Stimulated activated CD8-positive, alpha-beta memory T cell treated with anti-CD3 and anti-CD28 coated beads, Interleukin-4, amount 100 ng/mL, for 48 hours (primary cell): ENCODE measurements around the gene ASAP3.

ENCODE experiments used
- DNase-seq: peaks from one replicate; pipeline ENCODE4 v3.0.0-alpha.2; 2020

The ASAP3 gene

DNA sequence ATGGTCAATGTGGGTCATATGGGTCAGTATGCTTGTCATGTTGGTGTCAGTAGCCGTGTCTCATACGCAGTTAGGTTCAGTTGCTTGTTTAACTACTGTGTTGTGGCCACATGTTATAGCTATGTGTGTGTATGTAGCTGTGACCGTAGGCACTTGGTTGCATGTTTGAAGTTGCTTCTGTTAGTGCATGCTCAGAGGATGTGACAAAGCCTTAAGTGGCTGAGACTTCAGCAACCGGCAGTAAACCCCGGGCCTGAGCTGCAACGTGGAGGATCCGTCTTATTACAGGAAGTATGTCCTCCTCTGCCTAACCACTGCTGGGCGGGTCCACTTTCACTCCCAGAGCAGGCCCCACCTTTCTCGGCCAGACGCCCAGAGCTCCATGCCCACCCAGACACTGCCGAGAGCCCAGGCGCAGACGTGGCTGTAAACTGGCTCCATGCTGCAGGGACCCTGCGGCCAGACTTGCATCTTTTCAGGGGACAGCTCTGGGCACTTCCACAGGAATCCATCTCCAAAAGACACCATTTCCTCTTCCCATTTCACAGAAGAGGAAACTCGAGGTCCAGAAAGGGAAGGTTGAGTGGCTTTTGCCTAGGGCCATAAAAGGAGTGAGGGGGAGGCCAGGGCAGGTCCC, 61.6 kb downstream of the ASAP3 start:
- DNase-seq: peak; percentile 59

- DNase-seq: no peak
Observed at GRCh38 chr1:23421753-23422240, 62.2 kb downstream of the ASAP3 start.

DNA sequence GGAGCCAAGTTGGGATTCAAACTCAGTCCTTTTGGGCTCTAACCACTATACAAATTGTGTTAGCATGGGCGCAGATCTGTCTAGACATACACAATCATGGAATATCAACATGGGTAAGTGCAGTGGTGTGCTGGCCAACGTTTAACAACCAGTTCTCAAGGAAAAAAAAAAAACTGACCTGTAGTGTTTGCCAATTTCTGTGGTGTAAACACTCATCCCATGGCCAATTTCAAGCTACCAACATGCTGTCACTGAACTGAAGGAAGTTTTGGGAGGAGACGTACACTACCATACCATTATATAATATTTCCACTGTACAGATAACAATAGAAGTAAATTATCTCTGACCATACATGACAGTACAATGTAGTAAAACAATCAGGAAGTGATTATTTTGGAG, 62.6 kb downstream of the ASAP3 start:
- DNase-seq: no peak

DNA sequence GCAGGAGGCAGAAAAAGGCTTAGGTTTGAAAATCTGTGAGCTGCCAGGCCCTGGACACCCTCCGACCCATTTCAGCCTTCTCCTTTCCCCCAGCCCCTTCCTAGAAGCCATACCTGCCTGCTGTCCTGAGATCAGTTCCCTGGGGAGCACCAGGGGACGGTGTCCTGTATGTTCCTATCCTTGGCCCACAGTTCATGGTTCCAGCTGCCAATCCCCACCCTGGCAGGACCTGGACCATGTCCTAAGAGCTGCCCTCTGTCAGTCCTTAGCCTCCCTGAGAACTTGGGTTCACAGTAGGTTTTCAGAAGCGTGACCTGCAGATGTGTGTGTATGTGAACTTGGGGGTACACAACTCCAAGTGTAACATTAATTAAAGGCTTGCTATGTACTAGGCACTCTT, 63.2 kb downstream of the ASAP3 start:
- no peak for DNase-seq

- DNase-seq: no peak
Observed at GRCh38 chr1:23419180-23419579, 64.8 kb downstream of the ASAP3 start.

- DNase-seq: no peak
Observed at GRCh38 chr1:23417570-23417969, 66.4 kb downstream of the ASAP3 start.

- no peak for DNase-seq
Observed at GRCh38 chr1:23416964-23417363, 67.0 kb downstream of the ASAP3 start.

DNA sequence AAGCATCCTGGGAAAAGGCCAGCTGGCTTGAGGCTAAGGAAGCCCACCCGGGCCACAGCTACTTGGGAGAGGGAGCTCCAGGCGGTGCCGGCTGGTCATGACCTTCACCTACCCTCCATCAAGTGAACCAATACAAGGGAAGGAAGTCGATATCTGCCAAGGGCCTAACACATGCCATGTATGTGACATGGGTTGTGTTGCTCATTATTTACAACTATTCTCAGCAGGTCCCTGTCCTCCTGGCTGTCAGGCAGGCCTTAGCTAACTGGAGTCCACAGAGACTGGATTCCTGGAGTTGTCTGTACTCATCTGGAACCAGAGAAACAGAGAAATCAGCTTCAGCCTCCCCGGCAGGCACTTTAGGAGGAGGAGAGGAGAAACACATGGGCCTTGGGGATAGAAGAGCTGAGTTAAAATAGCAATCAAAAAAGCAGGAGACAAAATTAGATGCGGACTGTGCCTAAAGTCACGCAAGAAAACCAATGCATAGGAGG, 75.1 kb downstream of the ASAP3 start:
- DNase-seq: no peak

DNA sequence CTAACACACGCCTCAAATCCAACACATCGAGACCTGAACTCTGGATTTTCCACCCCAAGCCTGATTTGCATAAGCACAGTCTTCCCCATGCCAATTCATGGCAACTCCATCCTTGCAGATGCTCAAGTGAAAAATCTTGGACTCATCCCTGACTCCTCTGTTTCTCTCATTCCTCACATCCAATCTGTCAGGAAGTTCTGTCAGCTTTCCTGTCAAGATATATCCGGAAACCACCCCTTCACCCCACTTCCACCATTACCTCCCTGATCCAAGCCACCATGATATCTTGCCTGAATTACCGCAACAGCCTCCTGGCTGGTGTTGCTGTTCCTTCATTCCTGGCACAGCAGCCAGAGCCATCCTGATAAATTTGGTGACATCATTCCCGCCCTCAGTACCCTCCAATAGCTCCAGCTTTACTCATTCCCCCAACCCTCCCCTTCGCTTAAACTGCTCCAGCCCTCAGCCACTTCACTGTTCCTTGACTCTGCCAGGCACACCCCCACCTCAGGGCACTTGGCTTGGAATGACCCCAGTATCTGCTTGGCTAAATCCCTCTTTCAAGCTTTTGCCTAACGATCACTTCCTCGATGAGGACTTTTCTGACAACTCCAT, 76.9 kb downstream of the ASAP3 start:
- DNase-seq: no peak

GRCh38 chr1:23405946-23406345, 78.0 kb downstream of the ASAP3 start:
- no peak for DNase-seq

DNA sequence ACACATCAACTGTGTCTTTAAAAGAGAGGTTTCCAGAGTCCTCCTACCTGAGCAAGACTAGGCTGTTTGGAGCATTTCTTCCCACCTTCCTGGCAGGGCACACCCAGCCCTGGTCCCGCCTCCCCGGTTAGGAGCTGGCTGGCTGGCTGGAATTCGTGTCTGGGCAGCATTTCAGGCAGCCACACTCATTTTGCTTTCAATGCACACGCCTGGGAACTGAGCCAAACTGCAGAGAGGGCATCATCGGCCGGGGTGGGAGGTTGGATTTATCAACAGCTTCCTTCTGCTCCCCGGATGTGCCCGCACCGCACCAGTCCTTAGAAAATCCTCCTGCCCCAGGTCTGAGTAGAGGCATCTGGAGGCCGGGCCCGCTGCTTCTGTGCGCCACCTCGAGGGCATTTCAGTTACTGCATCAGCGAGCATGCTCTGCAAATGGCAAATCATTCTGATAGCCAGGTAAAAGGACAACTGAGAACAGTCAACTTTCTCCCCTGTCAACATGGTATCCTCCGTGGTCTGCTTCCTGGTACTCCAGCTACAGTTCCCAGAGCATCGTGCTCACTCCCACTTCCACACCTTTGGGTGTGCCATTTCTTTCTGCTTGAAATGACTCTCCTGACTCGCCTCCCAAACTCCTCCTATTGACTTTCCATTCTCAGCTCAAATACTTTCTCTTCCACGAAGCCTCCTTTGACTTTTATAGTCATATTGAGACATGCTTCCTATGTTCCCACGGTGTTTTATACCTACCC, 80.1 kb downstream of the ASAP3 start:
- peak; percentile 97 for DNase-seq

GRCh38 chr1:23403355-23403734, 80.6 kb downstream of the ASAP3 start:
- no peak for DNase-seq

DNA sequence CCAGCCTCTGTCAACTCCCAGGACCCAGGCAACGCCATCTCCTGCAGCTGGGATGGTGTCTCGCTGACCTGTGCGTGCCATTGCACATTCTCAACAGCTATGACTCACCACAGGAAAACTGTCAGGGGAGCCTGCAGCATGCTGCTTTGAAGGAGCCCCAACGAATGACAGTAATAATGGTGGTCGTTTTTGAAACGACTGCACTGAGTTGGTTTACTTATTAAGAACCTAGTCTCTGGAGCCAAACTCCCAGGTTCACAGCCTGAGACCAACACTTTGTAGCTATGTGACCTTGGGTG, 81.0 kb downstream of the ASAP3 start:
- no peak for DNase-seq

DNA sequence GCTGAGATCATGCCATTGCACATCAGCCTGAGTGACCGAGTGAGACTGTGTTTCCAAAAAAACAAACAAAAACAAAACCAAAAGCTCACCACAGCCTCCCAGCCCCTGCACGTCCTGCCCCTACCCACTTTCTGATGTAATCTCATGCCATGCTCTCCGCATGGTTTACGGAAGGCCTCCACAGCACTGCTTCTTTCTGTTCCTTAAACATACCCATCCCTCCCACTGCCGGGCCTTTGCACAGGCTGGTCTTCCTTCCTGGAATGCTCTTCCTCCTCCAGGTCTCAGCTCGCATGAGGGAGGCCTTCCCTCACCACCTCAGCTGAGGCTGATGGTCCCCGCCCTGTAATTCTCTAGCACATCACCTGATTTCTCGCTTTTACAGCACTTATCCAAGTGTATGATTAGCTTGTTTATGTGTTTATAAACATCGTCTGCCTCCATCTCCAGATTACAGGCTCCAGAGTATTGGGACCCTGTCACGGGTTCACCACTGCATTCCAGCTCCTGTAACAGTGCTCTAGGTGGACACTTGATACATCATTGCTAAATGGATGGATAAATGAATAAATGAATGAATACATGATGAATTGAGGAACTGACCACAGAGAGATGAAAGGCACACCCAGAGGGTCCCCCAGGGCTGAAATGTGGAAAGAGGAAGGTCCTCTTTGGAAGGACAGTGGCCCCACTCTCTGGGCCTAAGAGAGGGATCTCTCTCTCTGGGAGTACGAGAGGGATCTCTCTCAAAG, 81.5 kb downstream of the ASAP3 start:
- no peak for DNase-seq

DNA sequence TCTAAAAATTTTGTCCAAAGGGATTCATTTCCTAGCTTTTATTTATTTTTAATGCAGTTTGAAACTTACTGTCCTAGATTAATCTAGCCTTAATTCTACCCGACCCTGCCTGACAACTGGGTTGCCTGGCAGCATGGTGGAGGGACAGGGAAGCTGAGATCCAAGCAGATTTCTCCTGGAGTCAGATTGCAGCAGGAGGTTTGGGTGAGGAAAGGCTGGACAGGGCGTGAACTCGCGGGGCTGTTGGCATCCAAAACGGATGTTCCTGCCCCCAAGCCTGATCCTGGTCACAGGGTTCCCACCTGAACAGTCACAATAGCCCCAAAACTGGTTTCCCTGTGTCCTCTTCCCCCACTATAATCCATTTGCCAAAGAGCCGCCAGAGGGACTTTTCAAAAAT, 82.7 kb downstream of the ASAP3 start:
- DNase-seq: no peak

GRCh38 chr1:23400324-23401114, 83.5 kb downstream of the ASAP3 start:
- DNase-seq: no peak

- DNase-seq: no peak
Observed at GRCh38 chr1:23399229-23399628, 84.8 kb downstream of the ASAP3 start.

DNA sequence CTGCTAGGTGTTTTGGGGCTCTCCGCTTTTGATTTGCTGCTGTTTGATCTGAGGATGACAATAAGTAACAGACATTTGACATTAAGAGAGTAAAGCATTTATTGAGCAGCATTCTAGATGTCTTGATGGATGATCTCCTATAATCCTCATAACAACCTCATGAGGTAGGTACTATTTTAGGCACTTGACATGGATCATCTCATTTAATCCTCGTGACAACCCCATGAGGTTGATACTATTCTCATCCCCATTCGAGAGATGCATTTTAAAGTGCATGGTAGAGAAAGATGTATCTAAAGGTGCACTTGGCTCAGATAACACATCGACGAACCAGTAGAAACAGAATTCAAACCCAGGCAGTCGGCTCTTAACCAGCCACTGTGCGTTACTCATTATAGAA, 86.1 kb downstream of the ASAP3 start:
- DNase-seq: no peak

- DNase-seq: no peak
Observed at GRCh38 chr1:23396380-23396779, 87.6 kb downstream of the ASAP3 start.

DNA sequence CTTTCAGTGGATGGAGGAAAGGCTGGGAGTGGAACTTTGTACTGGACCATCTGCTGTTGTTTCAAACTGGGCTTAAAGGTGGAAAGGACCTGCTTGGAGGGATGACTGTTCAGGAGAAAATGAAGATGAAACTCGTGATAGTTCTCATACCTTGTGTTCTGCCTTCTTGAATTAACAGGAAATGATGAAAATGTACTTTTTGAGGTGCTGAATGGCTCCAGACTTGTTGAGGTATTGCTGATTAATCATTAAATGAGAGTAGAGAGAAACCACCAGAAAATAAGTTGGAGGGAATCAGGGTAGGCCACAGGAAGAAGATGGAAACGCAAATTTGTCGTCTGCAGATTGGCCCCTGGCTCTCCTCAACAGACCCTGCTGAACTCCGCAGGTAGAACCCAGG, 88.1 kb downstream of the ASAP3 start:
- no peak for DNase-seq

DNA sequence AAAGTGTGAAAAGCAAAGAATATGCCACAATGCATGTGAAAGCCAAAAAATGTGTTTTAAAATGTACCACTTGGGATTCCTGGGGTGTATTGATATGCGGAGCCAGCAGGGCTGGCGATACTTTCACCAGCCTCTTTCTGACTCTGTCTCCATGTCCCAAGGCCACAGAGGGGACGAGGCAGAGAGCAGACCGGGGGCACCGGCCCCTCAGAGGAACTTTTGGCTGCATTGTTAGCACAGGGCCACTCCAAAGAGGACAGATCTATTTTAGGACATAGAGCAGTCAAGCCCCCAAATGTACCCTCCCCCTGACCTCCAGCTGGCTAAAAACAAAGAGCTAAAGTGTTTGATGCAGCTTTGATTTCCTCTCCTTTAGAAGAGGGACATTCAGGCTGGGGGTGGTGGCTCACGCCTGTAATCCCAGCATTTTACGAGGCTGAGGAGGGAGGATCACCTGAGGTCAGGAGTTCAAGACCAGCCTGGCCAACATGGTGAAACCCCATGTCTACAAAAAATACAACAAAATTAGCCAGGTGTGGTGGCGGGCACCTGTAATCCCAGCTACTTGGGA, 88.7 kb downstream of the ASAP3 start:
- DNase-seq: no peak

DNA sequence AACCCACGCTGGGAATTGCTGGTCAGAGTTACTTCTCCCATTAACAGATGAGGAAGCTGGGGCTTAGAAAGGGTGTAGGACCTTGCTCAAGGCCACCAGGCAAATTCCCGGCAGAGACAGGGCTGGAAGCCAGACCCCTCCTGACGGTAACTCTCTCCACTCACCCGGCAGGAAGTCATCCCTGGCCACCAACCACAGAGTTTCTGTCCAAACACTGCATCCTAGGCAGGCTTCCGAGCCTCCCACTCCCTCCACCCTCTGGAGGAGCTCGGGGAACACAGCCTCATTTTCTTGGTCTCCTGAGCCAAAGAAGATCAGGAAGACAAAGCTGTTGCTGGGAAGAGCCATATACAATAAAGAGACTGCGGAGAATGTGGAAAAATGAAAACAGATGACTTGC, 89.3 kb downstream of the ASAP3 start:
- DNase-seq: no peak
